Large intestine (tissue), 3 donors: ENCODE results near the gene SORCS2. TPM values are rescaled to one million over a fixed set of nuclear protein-coding genes. Genes with fewer than 3 reads are reported as not detected.

Experiments used
- DNase-seq, 2 donors: peaks; one replicate each; pipeline versions ENCODE4 v3.0.0 to v3.0.0-alpha.2; 2013
- H3K27ac ChIP-seq: one replicate; pipeline ENCODE4 v1.5.1; 2013; ENCODE audit warnings: low read length
- H3K27me3 ChIP-seq: 2 replicates; pipeline ENCODE4 v1.6.1; 2013; ENCODE audit warnings: low read length; ENCODE audit not compliant: control insufficient read depth, insufficient read depth
- H3K36me3 ChIP-seq: 2 replicates; pipeline ENCODE4 v1.6.1; 2013; ENCODE audit warnings: low read length; ENCODE audit not compliant: control insufficient read depth, insufficient read depth
- H3K4me1 ChIP-seq: one replicate; pipeline ENCODE4 v1.6.1; 2013; ENCODE audit warnings: low read length; ENCODE audit not compliant: control insufficient read depth, insufficient read depth
- H3K4me3 ChIP-seq: one replicate; pipeline ENCODE4 v1.5.1; 2013; ENCODE audit warnings: low read length
- H3K9me3 ChIP-seq: one replicate; pipeline ENCODE4 v1.6.1; 2013; ENCODE audit warnings: mild to moderate bottlenecking, low read depth, low read length, moderate library complexity; ENCODE audit not compliant: control insufficient read depth
- WGBS: methylation state at CpG from one replicate; pipeline ENCODE4 v1.1.5; 2013; ENCODE audit warnings: low lambda C conversion rate; ENCODE audit not compliant: insufficient coverage; 5-methylcytosine and 5-hydroxymethylcytosine counted together
- polyA plus RNA-seq: library from polyadenylated mRNA; unstranded; fragments of 120-200 nt; gene quantifications from one replicate; pipeline ENCODE4 v1.2.1, GENCODE V29; 2013

Gene SORCS2
- polyA plus RNA-seq, 1 donor = 3.6 TPM

DNA sequence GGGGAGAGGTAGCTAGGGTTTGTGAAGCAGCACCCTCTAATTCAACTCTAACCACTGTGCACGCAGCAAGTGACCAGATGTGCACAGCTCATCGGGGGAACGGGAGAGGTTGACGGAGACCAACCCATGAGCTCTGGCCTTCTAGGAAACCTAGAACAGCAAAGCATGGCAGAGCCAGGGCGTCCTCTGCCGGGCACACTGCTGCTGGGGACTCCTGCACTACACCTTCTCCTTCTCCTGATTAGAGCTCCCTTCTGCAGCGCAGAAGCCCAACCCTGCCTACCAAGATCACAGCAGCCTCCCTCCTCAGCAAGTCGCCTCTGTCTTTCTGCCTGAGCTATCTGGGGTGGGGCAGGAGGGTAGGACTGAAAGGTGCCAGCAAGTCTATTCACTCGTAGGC is 494.7 kb downstream of the SORCS2 start:
- no CpG with 5 or more reads among the region's 9 CpGs for WGBS
- Histone ChIP-seq H3K4me3 (no peak overlapping the region), H3K27me3 (no peaks in the 10 kb centered on the region), H3K27ac (no peak overlapping the region), H3K36me3 (no peaks in the 10 kb centered on the region), H3K4me1 (no peaks in the 10 kb centered on the region), H3K9me3 (peaks cover 6% of the 10 kb centered on the region)
- no peak for DNase-seq

- WGBS = no CpG with 5 or more reads among the region's 9 CpGs
- no peak for DNase-seq
Observed at GRCh38 chr4:7687796-7688195, 495.5 kb downstream of the SORCS2 start.

DNA sequence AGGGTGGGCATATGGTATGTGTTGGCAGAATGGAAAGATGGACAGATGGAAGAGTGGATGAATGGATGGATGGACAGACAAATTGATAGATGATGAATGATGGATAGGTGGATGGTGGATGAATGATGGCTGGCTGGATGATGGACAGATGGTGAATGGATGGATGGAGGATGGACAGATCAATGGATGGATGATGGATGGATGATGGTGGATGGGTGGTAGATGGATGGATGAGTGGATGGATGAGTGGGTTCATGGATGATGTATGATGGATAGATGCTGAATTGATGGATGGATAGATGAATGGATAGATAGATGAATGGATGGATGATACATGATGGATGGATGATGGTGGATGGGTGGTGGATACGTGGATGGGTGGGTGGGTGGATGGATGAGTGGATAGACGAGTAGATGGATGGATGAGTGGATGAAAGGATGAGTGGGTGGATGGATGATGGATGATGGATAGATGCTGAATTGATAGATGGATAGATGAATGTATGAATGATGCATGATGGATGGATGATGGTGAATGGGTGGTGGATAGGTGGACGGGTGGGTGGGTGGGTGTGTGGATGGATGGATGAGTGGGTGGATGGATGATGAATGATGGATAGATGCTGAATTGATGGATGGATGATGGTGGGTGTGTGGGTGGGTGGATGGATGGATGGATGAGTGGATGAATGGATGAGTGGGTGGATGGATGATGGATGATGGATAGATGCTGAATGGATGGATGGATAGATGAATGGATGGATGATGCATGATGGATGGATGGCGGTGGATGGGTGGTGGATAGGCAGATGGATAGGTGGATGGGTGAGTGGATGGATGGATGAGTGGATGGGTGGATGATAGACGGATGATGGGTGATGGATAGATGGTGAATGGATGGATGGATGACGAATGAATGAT is 497.7 kb downstream of the SORCS2 start:
- DNase-seq = no peak
- H3K27me3 ChIP-seq = no peaks in the 10 kb centered on the region
- 94% methylated on average over 5 of the region's 6 CpGs for WGBS

More at GRCh38 chr4:7687796-7688195, 495.5 kb downstream of the SORCS2 start:
- Histone ChIP-seq H3K27me3 (no peaks in the 10 kb centered on the region), H3K36me3 (no peaks in the 10 kb centered on the region), H3K27ac (no peak overlapping the region), H3K4me3 (no peak overlapping the region), H3K9me3 (peaks cover 6% of the 10 kb centered on the region), H3K4me1 (no peaks in the 10 kb centered on the region)

DNA sequence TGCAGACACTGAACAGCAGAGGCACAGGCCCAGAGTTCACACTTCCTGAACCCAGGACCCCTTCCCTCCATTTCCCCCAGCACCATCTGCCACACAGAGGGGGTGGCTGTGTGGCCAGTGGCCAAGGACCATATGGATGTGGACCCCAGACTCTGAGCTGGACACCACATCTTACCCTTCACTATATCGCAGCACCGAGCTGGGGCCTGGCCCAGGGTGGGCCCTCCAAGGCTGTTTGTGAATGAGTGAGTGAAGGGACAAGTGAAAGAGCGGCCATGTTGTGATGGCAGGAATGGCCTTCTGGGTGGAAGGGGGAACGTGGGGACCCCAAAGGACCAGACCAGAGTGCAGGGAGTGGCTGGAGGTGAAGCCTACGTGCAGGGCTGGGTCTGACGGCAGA is 498.7 kb downstream of the SORCS2 start:
- Histone ChIP-seq H3K27ac (no peak overlapping the region), H3K9me3 (no peaks in the 10 kb centered on the region), H3K4me1 (no peaks in the 10 kb centered on the region), H3K36me3 (no peaks in the 10 kb centered on the region), H3K27me3 (no peaks in the 10 kb centered on the region), H3K4me3 (no peak overlapping the region)
- no CpG with 5 or more reads among the region's 6 CpGs for WGBS
- DNase-seq = no peak

More for the DNA sequence above, 497.7 kb downstream of the SORCS2 start:
- Histone ChIP-seq H3K4me3 (no peak overlapping the region), H3K4me1 (no peaks in the 10 kb centered on the region), H3K36me3 (no peaks in the 10 kb centered on the region), H3K27ac (no peak overlapping the region), H3K9me3 (no peaks in the 10 kb centered on the region)

- Histone ChIP-seq H3K36me3 (no peaks in the 10 kb centered on the region), H3K4me1 (no peaks in the 10 kb centered on the region), H3K9me3 (no peaks in the 10 kb centered on the region), H3K27me3 (no peaks in the 10 kb centered on the region), H3K4me3 (no peak overlapping the region), H3K27ac (no peak overlapping the region)
- no peak for DNase-seq
- no CpG with 5 or more reads among the region's 8 CpGs for WGBS
Observed at GRCh38 chr4:7691982-7692381, 499.6 kb downstream of the SORCS2 start.

GRCh38 chr4:7692451-7693236 is 500.3 kb downstream of the SORCS2 start:
- no peak overlapping the region for H3K4me3 ChIP-seq
- H3K9me3 ChIP-seq = no peaks in the 10 kb centered on the region
- no CpG with 5 or more reads among the region's 18 CpGs for WGBS
- H3K36me3 ChIP-seq = no peaks in the 10 kb centered on the region
- DNase-seq = no peak
- H3K27me3 ChIP-seq = no peaks in the 10 kb centered on the region
- H3K4me1 ChIP-seq = no peaks in the 10 kb centered on the region
- H3K27ac ChIP-seq = no peak overlapping the region

DNA sequence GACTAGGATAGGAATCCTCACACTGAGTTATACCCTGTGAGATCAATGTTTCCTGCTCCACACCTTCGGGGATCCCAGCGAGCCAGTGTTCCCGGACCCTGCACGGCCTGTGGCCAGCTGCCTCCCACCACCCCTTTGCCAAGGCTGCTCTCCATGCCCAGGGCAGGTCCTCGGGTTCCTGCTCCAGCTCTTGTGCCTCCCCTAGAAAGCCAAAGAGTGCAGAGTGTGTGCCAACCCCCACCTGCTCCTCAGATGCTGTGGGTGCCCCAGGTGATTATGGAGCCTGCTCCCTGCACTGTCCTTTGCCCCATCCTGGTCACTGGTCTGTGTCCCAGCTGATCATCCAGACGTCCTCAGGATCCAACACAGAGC is 500.9 kb downstream of the SORCS2 start:
- no peaks in the 10 kb centered on the region for H3K9me3 ChIP-seq
- WGBS = no CpG with 5 or more reads among the region's 6 CpGs
- no peaks in the 10 kb centered on the region for H3K36me3 ChIP-seq
- DNase-seq = no peak
- H3K27me3 ChIP-seq = no peaks in the 10 kb centered on the region
- H3K27ac ChIP-seq = no peak overlapping the region
- H3K4me3 ChIP-seq = no peak overlapping the region
- no peaks in the 10 kb centered on the region for H3K4me1 ChIP-seq

DNA sequence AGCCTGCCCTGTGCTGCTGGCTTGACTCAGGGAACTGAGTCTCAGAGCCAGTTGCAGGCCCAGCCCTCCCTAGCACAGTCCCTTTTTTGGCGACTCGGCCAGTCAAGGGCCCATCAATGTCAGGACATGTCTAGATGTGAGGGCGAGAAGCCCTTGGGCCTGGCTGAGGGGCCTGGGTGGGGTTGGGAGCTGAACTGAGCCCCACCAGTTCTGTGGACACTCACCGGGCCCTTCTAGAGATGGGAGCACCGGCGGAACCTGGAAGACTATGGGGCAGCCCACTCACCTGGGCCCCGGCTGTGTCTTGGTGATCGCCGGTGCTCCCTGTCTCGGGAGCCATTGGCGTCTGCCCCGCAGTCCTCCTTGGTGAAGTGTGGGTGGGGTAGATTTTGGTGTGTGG is 501.4 kb downstream of the SORCS2 start:
- Histone ChIP-seq H3K9me3 (no peaks in the 10 kb centered on the region), H3K36me3 (no peaks in the 10 kb centered on the region), H3K4me1 (no peaks in the 10 kb centered on the region), H3K27ac (no peak overlapping the region), H3K4me3 (no peak overlapping the region), H3K27me3 (no peaks in the 10 kb centered on the region)
- WGBS = no CpG with 5 or more reads among the region's 12 CpGs
- no peak for DNase-seq

- no peak overlapping the region for H3K27ac ChIP-seq
- no peak for DNase-seq
Observed at GRCh38 chr4:7694324-7694723, 502.0 kb downstream of the SORCS2 start.

GRCh38 chr4:7697343-7697742 is 505.0 kb downstream of the SORCS2 start:
- H3K36me3 ChIP-seq = no peaks in the 10 kb centered on the region
- no peaks in the 10 kb centered on the region for H3K4me1 ChIP-seq
- no peaks in the 10 kb centered on the region for H3K27me3 ChIP-seq
- no peak overlapping the region for H3K4me3 ChIP-seq
- no peak overlapping the region for H3K27ac ChIP-seq
- WGBS = no CpG with 5 or more reads among the region's 8 CpGs
- no peak for DNase-seq
- no peaks in the 10 kb centered on the region for H3K9me3 ChIP-seq

More at GRCh38 chr4:7694324-7694723, 502.0 kb downstream of the SORCS2 start:
- no peaks in the 10 kb centered on the region for H3K9me3 ChIP-seq
- H3K4me3 ChIP-seq = no peak overlapping the region
- H3K4me1 ChIP-seq = no peaks in the 10 kb centered on the region
- H3K36me3 ChIP-seq = no peaks in the 10 kb centered on the region
- no CpG with 5 or more reads among the region's 13 CpGs for WGBS
- no peaks in the 10 kb centered on the region for H3K27me3 ChIP-seq
